PFSK-1 (cell line): Measurements from ENCODE around the gene PIGK.

Experiments
- POLR2AphosphoS5 ChIP-seq: IDR thresholded peaks from 2 replicates; pipeline ENCODE4 v1.6.1; 2012; ENCODE audit warnings: low read depth, mild to moderate bottlenecking, control low read depth, low read length, moderate library complexity
- REST ChIP-seq, 2 experiments: IDR thresholded peaks; 2 replicates each; pipeline versions ENCODE4 v1.6.1 to v1.8.0; 2011 to 2012; ENCODE audit warnings: low read depth in 2 of 2, low read length in 2 of 2, control low read depth in 1 of 2, inconsistent platforms in 1 of 2, mild to moderate bottlenecking in 1 of 2, moderate library complexity in 1 of 2; ENCODE audit not compliant: insufficient read depth in 1 of 2
- SIN3A ChIP-seq: IDR thresholded peaks from 2 replicates; pipeline ENCODE4 v1.6.1; 2012; ENCODE audit warnings: mild to moderate bottlenecking, low read length, moderate library complexity, borderline replicate concordance; ENCODE audit not compliant: insufficient read depth
- TAF1 ChIP-seq: IDR thresholded peaks from 2 replicates; pipeline ENCODE4 v1.6.1; 2012; ENCODE audit warnings: low read length, control low read depth, borderline replicate concordance; ENCODE audit not compliant: insufficient read depth

GRCh38 chr1:77182083-77182482 lies 37.1 kb downstream of the PIGK start:
- TF ChIP-seq POLR2AphosphoS5, result no peak
- TF ChIP-seq TAF1, result no peak
- no peak for TF ChIP-seq SIN3A
- no peak for TF ChIP-seq REST (IDR thresholded peaks at IDR 0.05; ENCODE audit: insufficient read depth in 1 of 2, low read depth in 2 of 2, low read length in 2 of 2)
